ENCODE measurements around the gene TFF2.

The TFF2 gene

DNA sequence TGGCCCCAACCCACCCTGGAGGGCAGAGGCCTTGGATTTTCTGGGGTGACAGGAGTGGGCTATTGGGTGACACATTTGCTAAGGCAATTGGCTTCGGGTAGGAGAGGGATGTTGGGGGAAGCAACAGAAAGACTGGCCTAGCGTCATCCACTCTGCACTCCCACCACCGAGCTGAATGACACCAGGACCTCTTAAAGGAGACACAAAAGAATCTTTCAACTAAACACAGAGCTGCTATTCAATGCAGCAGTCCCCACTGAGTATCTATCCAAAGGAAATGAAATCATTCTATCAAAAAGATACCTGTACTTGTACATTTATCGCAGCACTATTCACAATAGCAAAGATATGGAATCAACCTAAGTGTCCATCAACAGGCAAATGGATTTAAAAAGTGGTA lies 6.2 kb downstream of the TFF2 start:
- H3K36me3 ChIP-seq (ENCODE audit: control insufficient read depth, insufficient read depth, low read length) = no peaks in the 10 kb centered on the region
- H4K5ac ChIP-seq (ENCODE audit: low read length) = no peak overlapping the region
- no CpG with 5 or more reads among the region's 4 CpGs for WGBS (ENCODE audit: extremely low coverage, insufficient coverage, low lambda C conversion rate)

DNA sequence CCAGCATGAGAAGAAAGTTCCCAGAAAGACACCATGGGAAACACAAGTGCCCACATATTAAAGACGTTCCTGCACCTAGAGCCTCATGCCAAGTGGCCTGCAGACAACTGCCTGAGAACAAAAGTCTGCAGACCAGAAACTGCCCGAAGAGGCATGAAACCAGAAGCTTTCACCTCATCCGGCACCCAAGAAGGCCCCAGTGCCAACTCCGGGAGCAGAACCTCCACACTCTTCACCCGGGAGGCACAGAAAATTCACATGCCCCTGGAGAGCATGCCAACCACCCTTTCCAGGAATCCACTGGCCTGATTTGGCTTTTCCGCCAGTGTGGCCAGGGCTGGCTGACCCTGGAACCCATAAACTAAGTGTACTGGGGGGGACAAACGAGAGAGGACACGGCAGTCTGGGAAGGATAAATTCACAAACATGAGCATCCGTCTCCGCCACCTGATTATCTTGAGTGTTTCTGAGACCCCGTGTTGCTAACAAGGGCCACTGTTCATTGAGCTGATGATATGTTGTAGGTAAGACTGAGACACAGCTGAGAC lies 6.8 kb downstream of the TFF2 start:
- H3K4me3 ChIP-seq (ENCODE audit: low read length) = no peak overlapping the region
- H3K4me1 ChIP-seq (ENCODE audit: control insufficient read depth, low read depth, low read length) = no peaks in the 10 kb centered on the region
- no peak for DNase-seq
- no CpG with 5 or more reads among the region's 11 CpGs for WGBS (ENCODE audit: extremely low coverage, insufficient coverage, low lambda C conversion rate)
- H3K4me2 ChIP-seq (ENCODE audit: low read length) = no peak overlapping the region
- H2BK15ac ChIP-seq (replicated peaks; ENCODE audit: low read depth) = no peak overlapping the region
- no peak overlapping the region for H3K4ac ChIP-seq (ENCODE audit: low read depth, low read length)
- no peaks in the 10 kb centered on the region for H3K79me1 ChIP-seq (ENCODE audit: low read length)
- H4K5ac ChIP-seq (ENCODE audit: low read length) = no peak overlapping the region
- no peak overlapping the region for H4K8ac ChIP-seq (ENCODE audit: low read depth, low read length)
- H2BK5ac ChIP-seq (ENCODE audit: low read length) = no peak overlapping the region
- H3K79me2 ChIP-seq (ENCODE audit: control insufficient read depth, insufficient read depth, low read length) = no peaks in the 10 kb centered on the region
- H3K56ac ChIP-seq (ENCODE audit: low read length) = no peak overlapping the region
- no peak overlapping the region for H3K18ac ChIP-seq (ENCODE audit: low read length)
- H2AK5ac ChIP-seq (ENCODE audit: low read length) = no peak overlapping the region
- H3K27ac ChIP-seq (ENCODE audit: low read depth, low read length) = no peak overlapping the region
- H3K9ac ChIP-seq (ENCODE audit: low read length) = no peak overlapping the region
- no peak overlapping the region for H2BK120ac ChIP-seq (ENCODE audit: low read depth, low read length)
- no peaks in the 10 kb centered on the region for H3K36me3 ChIP-seq (ENCODE audit: control insufficient read depth, insufficient read depth, low read length)
- no peak overlapping the region for H3K23ac ChIP-seq (ENCODE audit: low read length)
- no peaks in the 10 kb centered on the region for H3K27me3 ChIP-seq (ENCODE audit: insufficient read depth, low read length, poor library complexity)

More for the DNA sequence above, 6.2 kb downstream of the TFF2 start:
- Histone ChIP-seq H3K4ac (ENCODE audit: low read depth, low read length) (no peak overlapping the region), H3K56ac (ENCODE audit: low read length) (no peak overlapping the region), H3K27ac (ENCODE audit: low read depth, low read length) (no peak overlapping the region), H3K79me2 (ENCODE audit: control insufficient read depth, insufficient read depth, low read length) (no peaks in the 10 kb centered on the region), H3K9ac (ENCODE audit: low read length) (no peak overlapping the region), H2BK120ac (ENCODE audit: low read depth, low read length) (no peak overlapping the region), H3K79me1 (ENCODE audit: low read length) (no peaks in the 10 kb centered on the region), H2AK5ac (ENCODE audit: low read length) (no peak overlapping the region), H3K23ac (ENCODE audit: low read length) (no peak overlapping the region), H3K27me3 (ENCODE audit: insufficient read depth, low read length, poor library complexity) (no peaks in the 10 kb centered on the region), H2BK5ac (ENCODE audit: low read length) (no peak overlapping the region), H4K8ac (ENCODE audit: low read depth, low read length) (no peak overlapping the region), H3K4me1 (ENCODE audit: control insufficient read depth, low read depth, low read length) (no peaks in the 10 kb centered on the region), H3K4me2 (ENCODE audit: low read length) (no peak overlapping the region), H3K4me3 (ENCODE audit: low read length) (no peak overlapping the region), H2BK15ac (replicated peaks; ENCODE audit: low read depth) (no peak overlapping the region), H3K18ac (ENCODE audit: low read length) (no peak overlapping the region)
- no peak for DNase-seq

GRCh38 chr21:42343556-42343955 lies 7.2 kb downstream of the TFF2 start:
- WGBS (ENCODE audit: extremely low coverage, insufficient coverage, low lambda C conversion rate) = no CpG with 5 or more reads among the region's 6 CpGs
- Histone ChIP-seq H4K5ac (ENCODE audit: low read length) (no peak overlapping the region), H3K79me1 (ENCODE audit: low read length) (no peaks in the 10 kb centered on the region), H3K4ac (ENCODE audit: low read depth, low read length) (no peak overlapping the region), H3K36me3 (ENCODE audit: control insufficient read depth, insufficient read depth, low read length) (no peaks in the 10 kb centered on the region), H3K27ac (ENCODE audit: low read depth, low read length) (no peak overlapping the region), H3K18ac (ENCODE audit: low read length) (no peak overlapping the region), H2BK15ac (replicated peaks; ENCODE audit: low read depth) (no peak overlapping the region), H2AK5ac (ENCODE audit: low read length) (no peak overlapping the region), H3K27me3 (ENCODE audit: insufficient read depth, low read length, poor library complexity) (no peaks in the 10 kb centered on the region), H3K23ac (ENCODE audit: low read length) (no peak overlapping the region), H4K8ac (ENCODE audit: low read depth, low read length) (no peak overlapping the region), H3K9ac (ENCODE audit: low read length) (no peak overlapping the region), H2BK5ac (ENCODE audit: low read length) (no peak overlapping the region), H3K4me3 (ENCODE audit: low read length) (no peak overlapping the region), H3K4me2 (ENCODE audit: low read length) (no peak overlapping the region), H3K4me1 (ENCODE audit: control insufficient read depth, low read depth, low read length) (no peaks in the 10 kb centered on the region), H2BK120ac (ENCODE audit: low read depth, low read length) (no peak overlapping the region), H3K79me2 (ENCODE audit: control insufficient read depth, insufficient read depth, low read length) (no peaks in the 10 kb centered on the region), H3K56ac (ENCODE audit: low read length) (no peak overlapping the region)
- no peak for DNase-seq

GRCh38 chr21:42343101-42343500 lies 7.7 kb downstream of the TFF2 start:
- H3K27ac ChIP-seq (ENCODE audit: low read depth, low read length) = no peak overlapping the region
- H3K18ac ChIP-seq (ENCODE audit: low read length) = no peak overlapping the region
- no CpG with 5 or more reads among the region's 10 CpGs for WGBS (ENCODE audit: extremely low coverage, insufficient coverage, low lambda C conversion rate)
- no peaks in the 10 kb centered on the region for H3K79me1 ChIP-seq (ENCODE audit: low read length)
- H3K4me1 ChIP-seq (ENCODE audit: control insufficient read depth, low read depth, low read length) = no peaks in the 10 kb centered on the region
- no peak overlapping the region for H3K9ac ChIP-seq (ENCODE audit: low read length)
- no peak for DNase-seq
- no peak overlapping the region for H3K4ac ChIP-seq (ENCODE audit: low read depth, low read length)
- no peaks in the 10 kb centered on the region for H3K79me2 ChIP-seq (ENCODE audit: control insufficient read depth, insufficient read depth, low read length)
- no peak overlapping the region for H3K4me2 ChIP-seq (ENCODE audit: low read length)
- H2AK5ac ChIP-seq (ENCODE audit: low read length) = no peak overlapping the region
- no peak overlapping the region for H3K4me3 ChIP-seq (ENCODE audit: low read length)
- no peaks in the 10 kb centered on the region for H3K27me3 ChIP-seq (ENCODE audit: insufficient read depth, low read length, poor library complexity)
- no peaks in the 10 kb centered on the region for H3K36me3 ChIP-seq (ENCODE audit: control insufficient read depth, insufficient read depth, low read length)
- H3K23ac ChIP-seq (ENCODE audit: low read length) = no peak overlapping the region
- H2BK15ac ChIP-seq (replicated peaks; ENCODE audit: low read depth) = no peak overlapping the region
- H4K8ac ChIP-seq (ENCODE audit: low read depth, low read length) = no peak overlapping the region
- no peak overlapping the region for H3K56ac ChIP-seq (ENCODE audit: low read length)
- no peak overlapping the region for H4K5ac ChIP-seq (ENCODE audit: low read length)
- no peak overlapping the region for H2BK120ac ChIP-seq (ENCODE audit: low read depth, low read length)
- H2BK5ac ChIP-seq (ENCODE audit: low read length) = no peak overlapping the region

GRCh38 chr21:42341776-42342542 lies 8.8 kb downstream of the TFF2 start:
- H3K27me3 ChIP-seq (ENCODE audit: insufficient read depth, low read length, poor library complexity) = no peaks in the 10 kb centered on the region
- H2BK15ac ChIP-seq (replicated peaks; ENCODE audit: low read depth) = no peak overlapping the region
- H2BK120ac ChIP-seq (ENCODE audit: low read depth, low read length) = no peak overlapping the region
- no peak overlapping the region for H3K27ac ChIP-seq (ENCODE audit: low read depth, low read length)
- peak; percentile 8 for DNase-seq
- H3K18ac ChIP-seq (ENCODE audit: low read length) = no peak overlapping the region
- no peak overlapping the region for H2AK5ac ChIP-seq (ENCODE audit: low read length)
- no peak overlapping the region for H4K5ac ChIP-seq (ENCODE audit: low read length)
- H3K79me1 ChIP-seq (ENCODE audit: low read length) = no peaks in the 10 kb centered on the region
- no peaks in the 10 kb centered on the region for H3K4me1 ChIP-seq (ENCODE audit: control insufficient read depth, low read depth, low read length)
- H3K4me3 ChIP-seq (ENCODE audit: low read length) = no peak overlapping the region
- H3K36me3 ChIP-seq (ENCODE audit: control insufficient read depth, insufficient read depth, low read length) = no peaks in the 10 kb centered on the region
- H3K79me2 ChIP-seq (ENCODE audit: control insufficient read depth, insufficient read depth, low read length) = no peaks in the 10 kb centered on the region
- H3K56ac ChIP-seq (ENCODE audit: low read length) = no peak overlapping the region
- H3K4me2 ChIP-seq (ENCODE audit: low read length) = no peak overlapping the region
- H2BK5ac ChIP-seq (ENCODE audit: low read length) = no peak overlapping the region
- H3K9ac ChIP-seq (ENCODE audit: low read length) = no peak overlapping the region
- no peak overlapping the region for H3K23ac ChIP-seq (ENCODE audit: low read length)
- no peak overlapping the region for H3K4ac ChIP-seq (ENCODE audit: low read depth, low read length)
- H4K8ac ChIP-seq (ENCODE audit: low read depth, low read length) = no peak overlapping the region
- WGBS (ENCODE audit: extremely low coverage, insufficient coverage, low lambda C conversion rate) = no CpG with 5 or more reads among the region's 15 CpGs
